NCI-H510A (cell line): Measurements from ENCODE around the gene GPR150.

ENCODE experiments used
- DNase-seq: peaks from one replicate; lab custom pipeline; 2025; lab: John Stamatoyannopoulos, UW

GPR150 gene

GRCh38 chr5:95652849-95653248 is 33.0 kb downstream of the GPR150 start:
- no peak for DNase-seq

DNA sequence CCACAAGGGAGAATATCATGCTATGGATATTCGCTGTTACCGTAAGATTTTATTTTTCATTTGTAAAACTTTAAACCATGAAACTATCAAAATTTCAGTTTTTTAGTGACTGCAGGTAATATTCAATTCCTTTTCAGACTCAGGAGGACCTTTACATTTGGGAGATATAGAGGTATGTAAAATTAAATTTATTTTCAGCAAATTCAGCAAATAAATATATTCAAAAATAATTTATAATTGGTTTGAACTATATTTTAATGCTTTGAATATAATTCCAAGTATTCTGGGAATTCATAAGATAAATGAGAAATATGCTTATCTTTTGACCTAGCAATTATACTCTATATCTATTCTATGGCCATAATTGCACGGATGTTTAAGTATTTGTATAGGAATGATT is 34.3 kb downstream of the GPR150 start:
- no peak for DNase-seq

DNA sequence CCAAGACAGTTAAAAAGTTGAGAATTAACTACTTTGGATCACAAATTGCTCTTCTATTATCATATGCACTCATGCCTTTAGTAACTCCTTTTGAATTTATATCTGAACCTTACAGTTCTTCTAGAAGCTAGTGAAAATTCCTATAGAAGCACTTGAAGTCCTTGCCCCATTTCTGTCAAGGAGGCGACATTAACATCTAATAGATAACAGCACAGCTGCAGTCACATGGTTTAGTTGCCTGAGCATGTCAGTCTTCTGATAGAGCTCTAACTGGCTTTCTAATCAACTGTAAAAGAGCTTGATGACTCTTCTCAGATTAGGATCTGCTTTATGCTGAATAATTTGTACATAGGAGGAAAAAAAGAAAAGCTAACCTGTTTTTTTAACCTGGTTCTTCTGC is 35.7 kb downstream of the GPR150 start:
- no peak for DNase-seq

- no peak for DNase-seq
Measured at GRCh38 chr5:95660060-95660459, 40.2 kb downstream of the GPR150 start.

GRCh38 chr5:95662946-95663345 is 43.1 kb downstream of the GPR150 start:
- no peak for DNase-seq

DNA sequence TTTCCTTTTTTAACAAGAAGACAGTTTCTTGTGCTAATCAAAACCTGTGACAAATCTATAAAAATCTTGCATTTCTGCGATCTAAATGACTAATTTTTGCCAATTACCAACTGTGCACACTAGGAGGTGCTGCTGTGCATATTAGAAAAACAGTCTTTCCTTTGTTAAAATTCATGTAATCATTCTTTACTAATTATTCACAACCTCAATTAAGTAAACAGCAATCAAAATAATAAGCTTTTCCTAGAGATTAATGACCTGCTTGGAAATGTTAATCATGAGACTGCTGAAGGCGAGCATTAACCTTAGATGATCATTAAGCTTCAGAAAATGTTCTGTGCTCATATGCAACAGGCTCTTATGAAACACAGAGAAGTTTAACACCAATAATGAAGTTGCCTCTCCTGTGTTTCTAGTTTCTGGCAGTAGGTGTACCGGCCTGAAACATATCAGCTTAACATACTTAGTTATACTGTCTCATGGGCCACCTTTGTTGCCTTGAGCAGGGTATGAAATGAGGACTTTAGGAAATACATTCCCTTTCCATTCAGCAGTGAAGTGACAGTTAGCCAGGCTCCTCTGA is 44.4 kb downstream of the GPR150 start:
- DNase-seq, result no peak

GRCh38 chr5:95667061-95667618 is 47.3 kb downstream of the GPR150 start:
- no peak for DNase-seq

- DNase-seq, result no peak
Measured at GRCh38 chr5:95667678-95668077, 47.8 kb downstream of the GPR150 start.

GRCh38 chr5:95668216-95668615 is 48.3 kb downstream of the GPR150 start:
- DNase-seq, result no peak

DNA sequence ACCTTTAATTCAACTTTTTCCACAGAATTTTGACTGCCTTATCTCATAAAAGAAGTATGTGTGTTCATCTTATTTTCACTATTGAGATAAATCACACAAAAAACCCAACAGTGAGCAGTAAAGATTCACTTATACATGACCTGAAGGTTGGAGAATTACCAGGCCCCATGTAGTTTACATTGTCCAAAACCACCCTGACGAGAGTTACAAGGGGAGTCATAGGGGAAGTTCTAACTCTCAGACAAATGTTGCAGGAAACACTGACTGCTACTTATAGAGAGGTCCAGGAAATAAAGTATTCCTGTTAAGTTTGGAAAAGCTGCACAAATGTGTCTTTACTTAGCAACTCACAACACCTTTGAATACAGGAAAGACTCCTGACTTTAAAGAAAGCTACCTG is 48.8 kb downstream of the GPR150 start:
- DNase-seq, result no peak

DNA sequence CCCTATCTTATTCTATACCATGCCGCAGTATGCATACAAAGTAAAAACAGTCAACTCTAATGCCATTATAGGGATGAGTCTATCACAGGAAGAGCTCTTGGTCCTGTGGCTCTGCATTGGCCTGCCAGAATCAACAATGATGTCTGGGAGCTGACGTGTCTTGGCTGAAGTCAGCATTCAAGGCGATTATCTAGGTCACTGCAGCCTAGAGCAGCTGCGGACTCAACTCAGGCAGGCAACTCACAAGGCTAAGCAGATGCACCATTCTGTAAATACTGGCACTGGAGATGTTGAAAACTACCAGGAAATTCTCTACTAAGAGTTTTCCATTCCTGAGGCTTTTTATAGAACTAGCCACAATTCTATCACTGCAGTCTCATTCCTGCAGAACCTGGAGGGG is 49.7 kb downstream of the GPR150 start:
- no peak for DNase-seq

GRCh38 chr5:95669985-95670384 is 50.1 kb downstream of the GPR150 start:
- DNase-seq, result no peak

DNA sequence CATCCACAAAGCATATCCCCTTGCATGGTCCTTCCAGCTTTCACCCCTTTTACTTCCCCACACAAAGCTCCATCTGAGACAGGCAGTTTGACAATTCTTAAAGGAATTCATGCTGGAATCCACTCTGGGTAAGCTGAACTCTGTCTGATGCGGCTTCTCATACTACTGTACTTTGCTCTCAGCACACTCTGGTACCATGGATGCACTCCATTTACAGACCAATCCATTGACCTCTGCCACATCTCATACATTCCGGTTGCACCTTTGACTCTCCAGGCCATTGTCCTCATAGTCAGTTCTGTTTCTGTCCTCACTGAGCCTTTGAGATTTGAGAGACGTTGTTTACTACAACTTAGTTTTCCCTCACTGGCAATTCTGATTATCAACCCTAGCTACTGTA is 50.7 kb downstream of the GPR150 start:
- DNase-seq, result no peak
